ENCODE measurements around the gene ZGRF1. TPM values are rescaled to one million over a fixed set of nuclear protein-coding genes. Genes with fewer than 3 reads are reported as not detected.
"Not testable (repeated sequence)": the region's sequence is repeated elsewhere in the genome, so short reads cannot be mapped to it uniquely, and the experiment has no call there.

The ZGRF1 gene
- total RNA-seq, 1 donor from 2014 or later: 3.4 TPM

DNA sequence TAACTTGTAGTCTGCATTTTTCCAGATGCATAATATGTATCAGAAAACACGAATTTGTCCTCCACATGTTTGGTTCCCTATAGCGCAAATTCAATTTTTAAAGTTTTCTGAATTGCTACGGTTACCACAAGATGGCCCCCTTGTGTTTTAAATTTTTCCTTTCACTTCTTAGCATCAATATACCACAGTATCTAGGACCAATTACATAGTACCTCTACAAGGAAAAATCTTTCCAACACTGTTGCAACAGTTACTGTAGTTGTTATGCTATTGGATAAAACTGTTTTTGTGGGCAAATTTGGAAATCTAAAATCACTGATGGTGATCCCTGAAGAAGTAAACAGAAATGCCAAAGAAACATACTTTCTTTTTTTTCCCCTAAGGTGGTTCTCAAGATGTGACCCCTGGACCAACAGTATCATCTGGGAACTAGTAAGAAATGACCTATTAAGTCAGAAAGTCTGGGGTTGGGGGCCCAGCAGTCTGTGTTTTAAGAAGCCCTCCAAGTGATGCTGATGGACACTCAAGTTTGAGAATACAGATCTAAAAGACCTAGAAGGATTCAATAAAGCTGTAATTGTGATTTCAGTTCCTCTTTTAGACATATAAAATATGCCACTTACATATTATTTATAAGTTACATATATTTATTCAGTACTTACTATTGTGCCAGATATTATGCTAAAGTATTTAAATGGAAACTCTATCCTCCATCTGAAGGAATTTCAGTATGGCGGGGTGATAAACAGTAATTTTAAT lies 3.1 kb downstream of the ZGRF1 start:
- DNase-seq (no peak), ATAC-seq (no peak)
- Histone ChIP-seq H3K27me3 (no peaks in the 10 kb centered on the region), H3K4me3 (no peak overlapping the region), H3K27ac (no peak overlapping the region), H3K36me3 (no peaks in the 10 kb centered on the region), H3K4me1 (peaks cover 16% of the 10 kb centered on the region), H3K9me3 (no peaks in the 10 kb centered on the region)
- intact Hi-C loops (cut with DNase I): no loop called here
- TF ChIP-seq, protein P1, sequence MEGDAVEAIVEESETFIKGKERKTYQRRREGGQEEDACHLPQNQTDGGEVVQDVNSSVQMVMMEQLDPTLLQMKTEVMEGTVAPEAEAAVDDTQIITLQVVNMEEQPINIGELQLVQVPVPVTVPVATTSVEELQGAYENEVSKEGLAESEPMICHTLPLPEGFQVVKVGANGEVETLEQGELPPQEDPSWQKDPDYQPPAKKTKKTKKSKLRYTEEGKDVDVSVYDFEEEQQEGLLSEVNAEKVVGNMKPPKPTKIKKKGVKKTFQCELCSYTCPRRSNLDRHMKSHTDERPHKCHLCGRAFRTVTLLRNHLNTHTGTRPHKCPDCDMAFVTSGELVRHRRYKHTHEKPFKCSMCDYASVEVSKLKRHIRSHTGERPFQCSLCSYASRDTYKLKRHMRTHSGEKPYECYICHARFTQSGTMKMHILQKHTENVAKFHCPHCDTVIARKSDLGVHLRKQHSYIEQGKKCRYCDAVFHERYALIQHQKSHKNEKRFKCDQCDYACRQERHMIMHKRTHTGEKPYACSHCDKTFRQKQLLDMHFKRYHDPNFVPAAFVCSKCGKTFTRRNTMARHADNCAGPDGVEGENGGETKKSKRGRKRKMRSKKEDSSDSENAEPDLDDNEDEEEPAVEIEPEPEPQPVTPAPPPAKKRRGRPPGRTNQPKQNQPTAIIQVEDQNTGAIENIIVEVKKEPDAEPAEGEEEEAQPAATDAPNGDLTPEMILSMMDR (IDR thresholded peaks at IDR 0.05): peak; percentile 47

DNA sequence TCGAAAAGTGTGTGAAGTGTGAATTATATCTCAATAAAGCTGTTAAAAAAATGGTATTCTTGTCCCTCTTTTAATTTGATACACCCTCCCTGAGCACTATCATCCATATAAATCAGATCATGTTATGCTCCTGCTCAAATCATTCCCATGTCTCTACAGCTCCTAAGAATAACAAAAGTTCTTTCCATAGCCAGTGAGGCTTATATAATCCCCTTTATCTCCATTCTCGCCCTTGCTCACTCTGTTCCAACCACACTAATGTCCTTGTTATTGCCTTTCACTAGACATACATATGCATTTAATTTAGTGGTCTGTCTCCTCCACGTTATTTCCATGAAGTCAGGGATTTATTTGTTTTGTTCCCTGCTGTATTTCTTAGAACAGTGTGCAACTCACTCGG lies 10.5 kb downstream of the ZGRF1 start:
- TF ChIP-seq, protein P1 (IDR thresholded peaks at IDR 0.05): no peak
- intact Hi-C loops (cut with DNase I): no loop called here

DNA sequence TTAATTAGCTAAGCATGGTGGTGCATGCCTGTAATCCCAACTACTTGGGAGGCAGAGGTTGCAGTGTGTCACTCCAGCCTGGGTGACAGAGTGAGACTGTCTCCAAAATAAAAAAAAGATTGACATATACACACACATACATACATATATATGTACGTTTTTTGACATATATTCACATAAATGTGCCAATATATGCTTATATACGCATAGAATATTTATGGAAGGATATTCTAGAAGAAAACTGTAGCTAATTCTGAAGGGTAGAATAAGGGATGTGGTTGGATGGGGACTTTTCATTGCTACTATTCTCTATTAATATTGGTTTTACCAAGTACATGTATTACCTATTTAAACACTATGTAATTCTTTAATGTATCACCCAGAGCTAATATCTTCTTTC lies 19.7 kb downstream of the ZGRF1 start:
- no peaks in the 10 kb centered on the region for H3K9me3 ChIP-seq
- H3K27ac ChIP-seq: no peak overlapping the region
- intact Hi-C loops (cut with DNase I): no loop called here
- DNase-seq (no peak), ATAC-seq (no peak)
- no peaks in the 10 kb centered on the region for H3K27me3 ChIP-seq
- no peaks in the 10 kb centered on the region for H3K4me1 ChIP-seq
- H3K4me3 ChIP-seq: no peak overlapping the region
- no peaks in the 10 kb centered on the region for H3K36me3 ChIP-seq
- TF ChIP-seq, protein P1 (IDR thresholded peaks at IDR 0.05): no peak

More for the DNA sequence above, 10.5 kb downstream of the ZGRF1 start:
- Histone ChIP-seq H3K4me1 (no peaks in the 10 kb centered on the region), H3K36me3 (no peaks in the 10 kb centered on the region), H3K4me3 (no peak overlapping the region), H3K9me3 (no peaks in the 10 kb centered on the region), H3K27me3 (no peaks in the 10 kb centered on the region), H3K27ac (no peak overlapping the region)
- ATAC-seq (no peak), DNase-seq (no peak)

DNA sequence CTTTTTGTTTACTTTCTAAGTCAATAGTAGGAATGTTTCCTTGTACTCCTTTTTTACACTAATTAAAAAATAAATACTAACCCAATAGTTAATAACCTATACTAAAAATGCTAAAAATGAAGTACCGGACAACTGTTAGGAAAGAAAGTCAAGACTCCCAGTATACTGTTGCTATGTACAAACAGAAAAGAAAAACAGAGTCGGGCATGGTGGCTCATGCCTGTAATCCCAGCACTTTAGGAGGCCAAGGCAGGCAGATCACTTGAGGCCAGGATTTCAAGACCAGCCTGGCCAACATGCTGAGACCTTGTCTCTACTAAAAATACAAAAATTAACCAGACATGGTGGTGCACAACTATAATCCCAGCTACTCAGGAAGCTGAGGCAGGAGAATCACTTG lies 23.9 kb downstream of the ZGRF1 start:
- H3K27ac ChIP-seq; H3K4me1 ChIP-seq; DNase-seq; H3K36me3 ChIP-seq; H3K9me3 ChIP-seq; H3K4me3 ChIP-seq; intact Hi-C loops (cut with DNase I); ATAC-seq; H3K27me3 ChIP-seq: not testable (repeated sequence)

DNA sequence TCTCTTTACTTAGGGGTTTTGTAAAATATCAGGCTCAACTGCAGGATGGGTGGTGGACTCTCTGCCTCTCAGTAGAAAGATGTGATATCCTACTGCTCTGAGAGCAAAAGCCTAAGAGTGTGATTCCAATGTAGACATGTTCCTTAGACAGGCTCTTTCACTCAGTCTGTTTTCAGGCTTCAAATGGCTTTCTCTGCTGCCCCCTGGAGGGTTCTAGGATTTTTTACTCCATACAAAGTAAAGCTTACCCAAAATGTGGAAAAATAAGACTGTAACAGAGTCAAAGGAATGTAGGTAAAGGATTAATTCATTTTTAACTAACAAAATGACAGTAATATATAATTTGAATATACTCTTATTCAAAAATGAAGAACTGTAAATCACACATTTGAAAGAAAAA lies 32.1 kb downstream of the ZGRF1 start:
- Histone ChIP-seq H3K27me3 (no peaks in the 10 kb centered on the region), H3K9me3 (no peaks in the 10 kb centered on the region), H3K4me1 (no peaks in the 10 kb centered on the region), H3K4me3 (no peak overlapping the region), H3K36me3 (no peaks in the 10 kb centered on the region), H3K27ac (no peak overlapping the region)
- intact Hi-C loops (cut with DNase I): no loop called here
- TF ChIP-seq, protein P1 (IDR thresholded peaks at IDR 0.05): peak; percentile 62
- peak; percentile 74 for ATAC-seq
- DNase-seq: no peak

DNA sequence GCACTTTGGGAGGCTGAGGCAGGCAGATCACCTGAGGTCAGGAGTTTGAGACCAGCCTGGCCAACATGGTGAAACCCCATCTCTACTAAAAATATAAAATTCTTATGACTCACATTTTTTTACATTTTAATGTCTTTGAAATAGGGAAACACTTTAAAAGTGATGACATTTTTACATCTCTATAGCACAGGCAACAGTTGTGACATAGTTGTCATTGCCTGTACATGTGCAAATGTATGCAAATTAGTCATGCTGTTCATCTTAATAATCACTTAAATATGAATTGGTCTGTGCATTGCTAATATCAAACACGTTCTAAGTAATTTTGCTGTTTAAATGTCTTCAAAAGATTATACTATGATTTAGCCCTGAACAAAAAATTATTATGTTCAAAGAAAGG lies 41.7 kb downstream of the ZGRF1 start:
- intact Hi-C loops (cut with DNase I): no loop called here
- TF ChIP-seq, protein P1 (IDR thresholded peaks at IDR 0.05): no peak
- Histone ChIP-seq H3K9me3 (no peaks in the 10 kb centered on the region), H3K36me3 (no peaks in the 10 kb centered on the region), H3K27me3 (no peaks in the 10 kb centered on the region), H3K27ac (no peak overlapping the region), H3K4me3 (no peak overlapping the region), H3K4me1 (no peaks in the 10 kb centered on the region)
- ATAC-seq (no peak), DNase-seq (no peak)
